Measurements from ENCODE around the gene PLEKHF1. TPM values are rescaled to one million over a fixed set of nuclear protein-coding genes. Genes with fewer than 3 reads are reported as not detected.

PLEKHF1 gene
- polyA plus RNA-seq, 3 donors, result 0.11 to 0.29 (median 0.26) TPM

DNA sequence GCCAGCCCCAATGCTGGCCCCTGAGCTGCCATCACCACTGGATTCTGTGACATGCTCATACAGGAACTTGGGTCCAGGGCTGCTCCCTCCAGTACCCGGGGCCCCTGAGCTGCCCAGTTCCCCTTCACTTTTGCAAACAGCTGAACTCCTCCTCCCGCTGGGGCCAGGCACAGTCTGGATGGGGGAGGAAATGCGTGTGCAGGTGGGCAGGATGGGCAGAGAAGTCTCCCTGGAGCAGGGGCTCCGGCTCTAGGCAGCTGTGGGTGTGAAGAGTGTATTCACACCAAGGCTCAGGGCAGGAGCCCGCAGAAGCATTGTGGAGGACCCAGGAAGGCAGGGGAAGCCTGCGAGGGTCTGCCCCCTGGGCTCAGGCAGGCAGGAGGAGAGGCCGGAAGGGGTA is 46.8 kb upstream of the PLEKHF1 start:
- no peak for DNase-seq

DNA sequence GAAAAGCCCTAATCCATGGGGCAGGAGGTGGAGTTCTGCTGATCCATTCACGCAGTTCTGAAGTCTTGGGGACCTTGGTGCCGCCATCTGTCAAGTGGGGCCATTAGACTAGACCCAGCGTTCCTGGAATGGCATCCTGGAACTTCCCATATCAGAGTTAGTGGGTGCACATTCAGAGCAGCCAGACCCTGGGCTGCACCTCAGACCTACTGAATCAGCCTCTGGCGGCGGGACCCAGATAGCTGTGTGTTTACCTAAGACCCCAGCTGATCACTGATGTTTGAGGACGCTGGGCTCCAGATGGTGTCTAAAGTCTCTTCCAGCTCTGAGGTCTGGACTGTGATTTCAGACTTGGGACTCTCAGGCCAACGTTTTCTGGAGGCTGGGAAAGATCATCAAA is 46.4 kb upstream of the PLEKHF1 start:
- DNase-seq, result no peak
- H3K4me3 ChIP-seq (replicated peaks in 1 of 3; ENCODE audit: low read depth in 2 of 3, low read length in 3 of 3), result no peak overlapping the region
- no peak overlapping the region for H3K4me2 ChIP-seq (replicated peaks; ENCODE audit: extremely low read depth, low read length, poor library complexity, severe bottlenecking)
- Mint-ChIP-seq H3K4me3 (no peak overlapping the region), H3K27me3 (ENCODE audit: low read depth in 3 of 3) (peaks cover 5 to 13% (median 9%) of the 10 kb centered on the region in 3 donors), H3K9me3 (no peaks in the 10 kb centered on the region), H3K27ac (no peak overlapping the region), H3K4me1 (peaks cover 5% of the 10 kb centered on the region), H3K36me3 (peaks cover 22 to 27% of the 10 kb centered on the region in 2 donors)
- H3K9me3 ChIP-seq (replicated peaks in 1 of 2; ENCODE audit: control insufficient read depth in 1 of 2, insufficient read depth in 1 of 2, low read length in 2 of 2), result no peaks in the 10 kb centered on the region
- no peaks in the 10 kb centered on the region for H3K4me1 ChIP-seq (ENCODE audit: control insufficient read depth in 1 of 2, insufficient read depth in 2 of 2, low read length in 2 of 2)
- 98% methylated on average over 6 of the region's 7 CpGs for WGBS (ENCODE audit: insufficient coverage)
- no peak overlapping the region for H3K27ac ChIP-seq (ENCODE audit: low read depth in 1 of 2, low read length in 2 of 2)
- TF ChIP-seq, protein P1, sequence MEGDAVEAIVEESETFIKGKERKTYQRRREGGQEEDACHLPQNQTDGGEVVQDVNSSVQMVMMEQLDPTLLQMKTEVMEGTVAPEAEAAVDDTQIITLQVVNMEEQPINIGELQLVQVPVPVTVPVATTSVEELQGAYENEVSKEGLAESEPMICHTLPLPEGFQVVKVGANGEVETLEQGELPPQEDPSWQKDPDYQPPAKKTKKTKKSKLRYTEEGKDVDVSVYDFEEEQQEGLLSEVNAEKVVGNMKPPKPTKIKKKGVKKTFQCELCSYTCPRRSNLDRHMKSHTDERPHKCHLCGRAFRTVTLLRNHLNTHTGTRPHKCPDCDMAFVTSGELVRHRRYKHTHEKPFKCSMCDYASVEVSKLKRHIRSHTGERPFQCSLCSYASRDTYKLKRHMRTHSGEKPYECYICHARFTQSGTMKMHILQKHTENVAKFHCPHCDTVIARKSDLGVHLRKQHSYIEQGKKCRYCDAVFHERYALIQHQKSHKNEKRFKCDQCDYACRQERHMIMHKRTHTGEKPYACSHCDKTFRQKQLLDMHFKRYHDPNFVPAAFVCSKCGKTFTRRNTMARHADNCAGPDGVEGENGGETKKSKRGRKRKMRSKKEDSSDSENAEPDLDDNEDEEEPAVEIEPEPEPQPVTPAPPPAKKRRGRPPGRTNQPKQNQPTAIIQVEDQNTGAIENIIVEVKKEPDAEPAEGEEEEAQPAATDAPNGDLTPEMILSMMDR (IDR thresholded peaks at IDR 0.05), result no peak
- H3K36me3 ChIP-seq (replicated peaks in 1 of 2; ENCODE audit: control insufficient read depth in 1 of 2, insufficient read depth in 2 of 2, low read length in 2 of 2), result peaks cover 20 to 31% of the 10 kb centered on the region in 2 donors
- intact Hi-C loops (cut with micrococcal nuclease), result no loop called here
- no peaks in the 10 kb centered on the region for H4K20me1 ChIP-seq (ENCODE audit: insufficient read depth, low read length)
- H3K9ac ChIP-seq (ENCODE audit: insufficient read depth, low read length, poor library complexity, severe bottlenecking), result no peak overlapping the region
- no peaks in the 10 kb centered on the region for H3K79me2 ChIP-seq (ENCODE audit: insufficient read depth, low read length)
- H3K27me3 ChIP-seq (ENCODE audit: control insufficient read depth in 2 of 2, insufficient read depth in 2 of 2, low read length in 2 of 2), result no peaks in the 10 kb centered on the region
- H2AFZ ChIP-seq (ENCODE audit: insufficient read depth, low read depth, low read length, poor library complexity, severe bottlenecking), result no peak overlapping the region

More for the DNA sequence above, 46.8 kb upstream of the PLEKHF1 start:
- H3K9me3 Mint-ChIP-seq, result no peaks in the 10 kb centered on the region
- H3K27me3 Mint-ChIP-seq (ENCODE audit: low read depth in 3 of 3), result peaks cover 5 to 13% (median 9%) of the 10 kb centered on the region in 3 donors
- Histone ChIP-seq H3K4me2 (replicated peaks; ENCODE audit: extremely low read depth, low read length, poor library complexity, severe bottlenecking) (no peak overlapping the region), H3K4me3 (replicated peaks in 1 of 3; ENCODE audit: low read depth in 2 of 3, low read length in 3 of 3) (no peak overlapping the region), H3K36me3 (replicated peaks in 1 of 2; ENCODE audit: control insufficient read depth in 1 of 2, insufficient read depth in 2 of 2, low read length in 2 of 2) (peaks cover 25 to 35% of the 10 kb centered on the region in 2 donors), H4K20me1 (ENCODE audit: insufficient read depth, low read length) (no peaks in the 10 kb centered on the region), H3K9ac (ENCODE audit: insufficient read depth, low read length, poor library complexity, severe bottlenecking) (no peak overlapping the region), H3K27ac (ENCODE audit: low read depth in 1 of 2, low read length in 2 of 2) (no peak overlapping the region), H3K4me1 (ENCODE audit: control insufficient read depth in 1 of 2, insufficient read depth in 2 of 2, low read length in 2 of 2) (no peaks in the 10 kb centered on the region), H2AFZ (ENCODE audit: insufficient read depth, low read depth, low read length, poor library complexity, severe bottlenecking) (no peak overlapping the region), H3K79me2 (ENCODE audit: insufficient read depth, low read length) (no peaks in the 10 kb centered on the region), H3K9me3 (replicated peaks in 1 of 2; ENCODE audit: control insufficient read depth in 1 of 2, insufficient read depth in 1 of 2, low read length in 2 of 2) (no peaks in the 10 kb centered on the region), H3K27me3 (ENCODE audit: control insufficient read depth in 2 of 2, insufficient read depth in 2 of 2, low read length in 2 of 2) (no peaks in the 10 kb centered on the region)
- peak overlapping the region in 1 of 7 donors; percentile 72 for H3K27ac Mint-ChIP-seq
- WGBS (ENCODE audit: insufficient coverage), result 72% methylated on average over 6 of the region's 7 CpGs
- H3K4me1 Mint-ChIP-seq, result peaks cover 5% of the 10 kb centered on the region
- no peak overlapping the region for H3K4me3 Mint-ChIP-seq
- peaks cover 26 to 31% of the 10 kb centered on the region in 2 donors for H3K36me3 Mint-ChIP-seq
- TF ChIP-seq, protein P1 (IDR thresholded peaks at IDR 0.05), result no peak
- intact Hi-C loops (cut with micrococcal nuclease), result no loop called here
